Measurements from ENCODE around the gene TMC2.
"Not testable (repeated sequence)": the region's sequence is repeated elsewhere in the genome, so short reads cannot be mapped to it uniquely, and the experiment has no call there.

Gene TMC2

DNA sequence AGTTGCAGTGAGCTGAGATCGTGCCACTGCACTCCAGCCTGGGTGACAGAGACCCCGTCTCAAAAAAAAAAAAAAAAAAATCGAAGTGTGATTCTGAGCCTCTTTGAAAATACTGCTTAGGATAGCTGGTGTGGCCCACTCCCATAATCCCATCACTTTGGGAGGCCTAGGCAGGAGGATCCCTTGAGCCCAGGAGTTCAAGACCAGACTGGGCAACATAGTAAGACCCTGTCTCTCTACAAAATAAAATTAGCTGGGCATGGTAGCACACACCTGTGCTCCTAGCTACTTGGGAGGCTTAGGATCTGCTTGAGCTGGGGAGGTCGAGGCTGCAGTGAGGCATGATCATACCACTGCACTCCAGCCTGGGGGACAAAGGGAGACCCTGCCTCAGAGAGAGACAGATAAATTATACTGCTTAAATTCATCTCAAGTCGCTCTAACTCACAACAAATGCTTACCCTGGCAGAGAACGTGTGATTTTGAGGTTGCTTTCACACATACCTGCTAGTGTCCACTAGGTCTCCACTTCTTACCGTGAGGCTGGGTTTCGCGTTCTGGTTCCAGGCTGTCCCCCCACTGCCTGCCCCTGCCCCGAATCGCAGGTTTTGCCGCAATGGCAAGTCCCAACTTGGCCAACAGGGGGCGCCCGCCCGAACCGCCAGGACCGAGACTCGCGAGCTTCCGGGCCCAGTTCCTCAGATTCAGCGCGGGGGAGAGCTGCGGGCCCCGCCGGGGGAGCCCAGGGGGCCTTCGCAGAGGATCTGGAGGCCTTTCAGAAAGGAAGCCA is 12.3 kb upstream of the TMC2 start:
- in situ Hi-C loops (cut with MboI; ENCODE audit: low sequenced_read_pairs), result no loop called here

DNA sequence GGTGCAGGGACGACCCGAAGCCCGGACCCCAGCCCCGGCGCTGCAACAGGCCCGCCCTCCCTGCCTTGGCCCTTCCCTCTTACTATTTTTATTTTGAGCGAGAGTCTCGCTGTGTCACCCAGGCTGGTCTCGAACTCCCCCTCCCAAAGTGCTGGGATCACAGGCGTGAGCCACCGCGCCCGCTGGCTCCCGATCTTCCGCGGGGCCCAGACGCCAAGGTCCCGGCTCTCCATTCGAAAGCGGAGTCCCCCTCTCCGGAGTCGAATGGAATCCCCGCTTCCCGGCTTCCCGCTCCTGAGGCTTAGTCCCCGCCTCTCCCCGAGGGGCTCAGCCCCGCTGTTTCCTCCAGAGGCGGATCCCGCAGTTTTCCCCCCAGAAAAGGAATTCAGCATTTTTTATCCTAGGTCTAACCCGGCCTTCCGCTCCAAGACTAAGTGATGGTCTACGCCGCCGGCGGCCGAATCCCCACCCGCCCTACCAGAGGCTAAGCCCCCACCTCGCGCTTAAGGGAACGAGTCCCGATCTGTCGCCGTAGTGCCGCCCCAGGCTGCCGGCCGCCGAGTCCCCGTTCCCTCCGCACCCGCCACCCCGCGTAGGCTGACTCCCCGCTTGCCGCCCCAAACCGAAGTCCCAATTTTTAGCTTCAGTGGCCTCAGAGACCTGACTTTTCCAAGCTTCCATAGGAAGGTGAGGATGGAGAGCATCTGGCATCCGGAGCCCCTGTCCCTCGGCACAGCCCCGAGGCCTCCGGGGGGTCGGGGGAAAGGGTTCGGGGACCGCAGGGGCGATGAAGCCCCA is 11.5 kb upstream of the TMC2 start:
- in situ Hi-C loops (cut with MboI; ENCODE audit: low sequenced_read_pairs), result no loop called here

DNA sequence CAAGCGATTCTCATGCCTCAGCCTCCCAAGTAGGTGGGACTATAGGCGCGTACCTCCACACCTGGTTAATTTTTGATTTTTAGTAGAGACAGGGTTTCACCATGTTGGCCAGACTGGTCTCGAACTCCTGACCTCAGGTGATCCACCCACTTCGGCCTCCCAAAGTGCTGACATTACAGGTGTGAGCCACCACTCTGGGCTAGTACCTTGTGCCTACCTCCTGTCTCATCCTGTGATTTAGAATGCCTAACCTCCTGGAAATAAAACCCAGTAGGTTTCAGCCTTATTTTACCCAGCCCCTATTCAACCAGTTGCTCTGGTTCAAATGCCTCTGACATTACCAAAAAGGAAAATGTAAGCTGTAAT is 10.2 kb upstream of the TMC2 start:
- in situ Hi-C loops (cut with MboI; ENCODE audit: low sequenced_read_pairs), result not testable (repeated sequence)

DNA sequence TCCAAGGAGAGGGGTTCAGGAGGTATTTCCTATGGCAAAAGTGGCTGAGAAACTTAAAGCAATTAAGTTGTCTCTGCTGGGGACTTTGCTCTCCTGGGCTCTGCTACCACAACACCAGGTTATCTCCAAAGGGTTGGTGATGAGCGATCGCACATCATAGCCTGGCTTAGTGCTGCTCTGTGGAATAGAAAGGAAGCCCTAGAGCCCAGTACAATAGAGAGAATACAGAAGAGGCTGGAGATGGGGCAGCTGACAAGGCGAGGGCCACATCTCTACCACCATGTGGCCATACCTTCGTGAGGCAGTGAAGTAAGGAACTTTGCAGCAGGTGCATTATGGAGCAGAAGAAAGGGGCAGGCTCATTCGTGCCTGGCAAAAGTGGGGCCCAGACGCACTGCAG is 8.6 kb upstream of the TMC2 start:
- in situ Hi-C loops (cut with MboI; ENCODE audit: low sequenced_read_pairs), result no loop called here

DNA sequence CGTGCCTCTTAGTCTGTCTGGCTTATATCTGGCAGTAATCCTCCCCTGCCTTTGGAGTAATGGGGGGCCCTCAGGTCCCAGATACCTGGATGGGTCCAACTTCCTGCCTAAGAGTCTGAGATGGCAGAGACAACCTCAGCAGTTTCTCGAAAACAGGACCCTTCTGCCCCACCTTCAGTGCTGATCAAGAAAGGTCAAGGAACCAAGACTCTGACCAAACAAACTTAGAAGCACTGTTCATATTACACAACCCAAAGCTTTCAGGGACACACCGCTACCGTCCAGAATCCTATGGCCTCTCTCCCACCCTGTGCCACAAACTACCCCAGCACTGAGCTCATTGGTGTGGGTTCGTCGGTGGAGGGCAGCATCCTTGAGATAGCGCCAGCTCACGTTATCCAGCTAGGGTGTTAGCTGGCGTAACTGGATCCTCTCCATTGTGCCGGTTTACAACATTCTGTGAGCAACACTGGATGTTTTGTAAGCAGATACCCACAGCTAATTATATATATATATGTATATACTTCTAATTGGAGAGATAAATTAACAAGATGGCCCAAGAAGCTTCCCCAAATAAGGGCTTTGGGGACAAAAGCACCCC is 7.6 kb upstream of the TMC2 start:
- in situ Hi-C loops (cut with MboI; ENCODE audit: low sequenced_read_pairs), result no loop called here

- in situ Hi-C loops (cut with MboI; ENCODE audit: low sequenced_read_pairs), result no loop called here
Measured at GRCh38 chr20:2533118-2533517, 3.3 kb upstream of the TMC2 start.

- in situ Hi-C loops (cut with MboI; ENCODE audit: low sequenced_read_pairs), result no loop called here
Measured at GRCh38 chr20:2535711-2536559, 438 bp upstream of the TMC2 start.

GRCh38 chr20:2537101-2537500 is 728 bp downstream of the TMC2 start:
- in situ Hi-C loops (cut with MboI; ENCODE audit: low sequenced_read_pairs), result no loop called here

DNA sequence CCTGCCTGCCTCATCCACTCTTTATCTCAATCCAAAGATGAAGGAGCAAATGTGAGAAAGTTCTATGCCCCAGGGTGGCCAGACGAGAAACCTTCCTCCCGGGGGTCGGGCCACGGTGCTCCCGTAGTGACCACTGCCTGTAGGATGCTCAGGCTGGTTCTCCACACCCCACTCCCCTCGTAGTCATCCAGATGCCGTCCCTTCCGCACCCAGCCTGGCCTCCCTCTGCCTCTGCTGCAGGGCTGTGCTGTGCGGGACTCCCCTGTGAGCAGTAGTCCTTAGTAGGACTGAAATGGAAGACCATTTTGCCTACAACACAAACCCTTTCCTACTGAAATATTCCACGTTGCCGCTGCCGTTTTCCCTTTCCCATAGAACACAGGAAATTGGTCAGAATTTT is 2.0 kb downstream of the TMC2 start:
- in situ Hi-C loops (cut with MboI; ENCODE audit: low sequenced_read_pairs), result no loop called here

DNA sequence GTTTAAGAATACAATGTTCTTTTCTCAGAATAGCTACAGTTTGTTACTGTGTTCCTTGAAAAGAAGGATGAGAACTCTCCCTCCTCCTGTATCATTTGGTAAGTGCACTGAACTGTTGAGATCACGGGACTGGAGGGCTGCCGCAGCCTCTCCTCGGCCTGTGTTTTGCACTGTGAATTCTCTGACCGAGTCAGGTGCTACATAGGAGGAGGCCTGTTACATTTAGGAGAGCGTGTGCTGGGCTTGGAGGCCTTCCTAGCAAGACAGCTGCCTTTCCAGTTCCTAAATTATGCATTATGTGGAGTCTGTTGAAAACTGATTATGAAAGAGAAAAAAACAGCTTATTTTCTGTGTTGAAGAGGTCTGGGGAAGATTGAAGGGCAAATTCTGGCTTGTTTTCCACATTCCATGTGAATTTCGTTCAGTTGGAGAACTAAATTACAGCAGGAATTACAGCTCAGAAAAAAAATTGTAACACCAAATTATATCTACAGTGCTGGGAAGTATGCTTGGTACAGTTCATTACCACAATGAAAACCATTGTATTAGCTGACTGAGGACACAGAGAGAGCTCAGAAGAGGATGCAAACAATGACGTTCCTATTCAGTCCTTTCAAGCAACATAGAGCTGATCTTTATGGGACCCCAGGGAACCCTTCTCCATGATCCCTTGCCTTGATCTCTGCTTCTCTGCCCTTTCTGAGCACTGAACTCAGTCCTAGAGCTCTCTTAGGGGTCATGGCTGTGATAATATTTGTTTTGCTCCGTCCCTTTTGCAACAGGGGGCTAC is 2.8 kb downstream of the TMC2 start:
- in situ Hi-C loops (cut with MboI; ENCODE audit: low sequenced_read_pairs), result no loop called here

DNA sequence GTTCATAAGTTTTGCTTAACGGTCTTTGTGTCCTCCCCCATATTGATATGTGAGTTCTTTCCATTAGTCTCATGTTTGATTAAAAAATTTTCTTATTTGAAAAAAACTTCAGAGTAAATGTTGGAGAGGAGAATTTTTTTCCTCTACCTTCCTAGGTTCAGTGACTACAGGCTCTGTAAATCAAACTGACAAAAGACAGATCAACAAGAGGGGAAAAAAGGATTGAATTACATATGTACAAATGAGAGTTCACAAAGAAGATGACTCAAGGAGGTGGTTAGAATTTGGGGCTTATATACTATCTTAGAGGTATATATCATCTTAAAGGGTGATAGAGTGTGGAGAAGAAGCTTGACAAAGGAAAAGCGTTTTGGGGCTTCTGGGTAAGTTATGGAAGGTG is 5.6 kb downstream of the TMC2 start:
- in situ Hi-C loops (cut with MboI; ENCODE audit: low sequenced_read_pairs), result no loop called here

DNA sequence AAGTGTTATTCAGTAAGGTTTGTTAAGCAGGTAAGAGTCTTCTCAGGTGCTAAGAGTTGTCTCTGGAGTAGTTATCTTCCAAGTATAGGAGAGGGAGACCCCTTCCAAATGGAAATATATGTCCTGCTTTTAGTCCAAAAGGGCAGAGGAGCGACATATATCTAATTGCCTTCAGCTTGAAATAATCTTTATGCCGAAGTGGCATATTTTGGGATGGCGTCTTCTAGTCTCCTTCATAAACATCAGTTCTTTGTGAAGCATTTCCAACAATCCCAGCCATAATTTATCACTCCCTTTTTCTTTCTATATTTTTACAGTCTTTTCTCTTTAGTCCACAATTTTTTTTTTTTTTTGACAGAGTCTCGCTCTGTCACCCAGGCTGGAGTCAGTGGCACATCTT is 6.0 kb downstream of the TMC2 start:
- in situ Hi-C loops (cut with MboI; ENCODE audit: low sequenced_read_pairs), result no loop called here

GRCh38 chr20:2544211-2544610 is 7.8 kb downstream of the TMC2 start:
- in situ Hi-C loops (cut with MboI; ENCODE audit: low sequenced_read_pairs), result no loop called here

- in situ Hi-C loops (cut with MboI; ENCODE audit: low sequenced_read_pairs), result no loop called here
Measured at GRCh38 chr20:2545594-2545993, 9.2 kb downstream of the TMC2 start.

GRCh38 chr20:2557873-2558580 is 21.7 kb downstream of the TMC2 start:
- in situ Hi-C loops (cut with MboI; ENCODE audit: low sequenced_read_pairs), result no loop called here

GRCh38 chr20:2558581-2559278 is 22.4 kb downstream of the TMC2 start:
- in situ Hi-C loops (cut with MboI; ENCODE audit: low sequenced_read_pairs), result no loop called here

DNA sequence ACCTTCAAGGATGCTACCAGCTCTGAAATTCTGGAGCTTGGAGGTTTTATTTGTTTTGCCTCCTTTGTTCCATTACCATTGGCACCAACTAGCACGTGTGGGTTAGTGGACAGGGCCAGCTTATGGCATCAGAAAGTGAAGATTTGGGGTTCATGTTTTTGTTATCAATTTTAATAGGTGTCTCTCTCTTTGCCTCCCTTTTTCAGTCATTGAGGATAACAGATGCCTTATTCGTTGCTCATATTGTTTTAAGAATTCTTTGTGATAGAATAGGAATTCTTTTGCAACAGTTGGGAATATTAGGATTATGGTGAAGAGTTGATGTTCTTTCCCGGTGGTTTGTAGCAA is 22.9 kb downstream of the TMC2 start:
- in situ Hi-C loops (cut with MboI; ENCODE audit: low sequenced_read_pairs), result no loop called here

DNA sequence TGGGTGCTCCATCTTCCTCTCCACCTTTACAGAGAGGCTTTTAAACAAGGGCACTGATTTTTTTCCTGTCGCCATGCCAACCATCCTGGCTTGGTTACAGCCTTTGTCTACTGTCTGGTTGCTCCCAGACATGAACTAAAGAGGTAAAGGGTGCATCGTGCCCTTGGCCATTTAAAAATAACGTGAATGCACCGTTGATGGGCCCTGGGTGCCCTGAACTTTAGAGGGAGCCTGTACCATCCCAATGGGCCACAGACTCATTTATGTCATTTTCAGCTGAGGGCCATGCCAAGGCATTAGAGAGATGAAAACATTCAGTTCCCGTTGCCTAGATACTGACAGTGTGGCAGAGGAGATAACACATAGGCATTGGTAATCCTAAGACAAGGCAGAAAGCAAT is 23.3 kb downstream of the TMC2 start:
- in situ Hi-C loops (cut with MboI; ENCODE audit: low sequenced_read_pairs), result no loop called here

DNA sequence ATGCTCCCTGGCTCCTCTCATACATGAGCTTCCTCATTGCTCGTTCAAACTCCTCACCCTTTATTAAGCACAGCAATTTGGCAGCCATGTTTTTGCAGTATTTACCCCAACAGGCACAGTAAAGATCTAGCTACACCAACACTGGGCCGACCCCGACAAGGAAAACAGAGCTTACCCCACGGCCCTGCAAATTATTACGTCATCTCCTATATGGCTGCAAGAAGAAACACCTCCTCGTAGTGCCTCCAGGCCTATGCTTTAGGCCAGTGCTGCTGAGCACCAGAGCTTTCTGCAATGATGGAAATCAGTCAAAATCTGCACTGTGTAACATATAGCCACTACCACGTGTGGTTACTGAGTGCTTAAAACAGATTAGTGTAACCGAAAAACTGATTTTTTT is 26.7 kb downstream of the TMC2 start:
- in situ Hi-C loops (cut with MboI; ENCODE audit: low sequenced_read_pairs), result no loop called here
